HL-60/S4 (cell line): Measurements from ENCODE around the gene ARL15.
"Not testable (repeated sequence)": the region's sequence is repeated elsewhere in the genome, so short reads cannot be mapped to it uniquely, and the experiment has no call there.

ENCODE experiments used
- in situ Hi-C: fragments of 300-500 bp; cut with MboI; formaldehyde crosslinking; loops from 2 replicates; pipeline ENCODE4 v1.14.3; 2022; ENCODE audit warnings: low sequenced_read_pairs

ARL15 gene

DNA sequence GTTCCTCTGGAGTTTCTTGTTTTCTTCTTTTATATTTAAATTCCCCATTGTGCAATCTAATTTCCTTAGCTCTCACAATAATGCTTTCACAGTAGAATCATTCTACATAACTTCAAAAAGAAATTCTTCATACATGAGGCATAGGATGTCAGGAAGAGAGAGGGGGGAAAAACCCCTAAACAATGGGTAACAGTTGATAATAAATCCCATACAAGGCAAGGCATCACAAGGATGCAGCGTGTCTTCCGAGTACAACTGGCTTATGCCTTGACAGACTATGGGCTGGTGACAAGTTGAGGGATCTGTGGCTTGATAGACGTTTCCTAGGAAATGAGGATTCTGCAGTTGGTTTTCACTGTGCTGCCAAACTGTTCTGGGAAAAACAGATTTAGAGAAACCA, 247.4 kb downstream of the ARL15 start:
- in situ Hi-C loops: no loop called here

GRCh38 chr5:54060919-54061318, 249.5 kb downstream of the ARL15 start:
- in situ Hi-C loops: not testable (repeated sequence)

DNA sequence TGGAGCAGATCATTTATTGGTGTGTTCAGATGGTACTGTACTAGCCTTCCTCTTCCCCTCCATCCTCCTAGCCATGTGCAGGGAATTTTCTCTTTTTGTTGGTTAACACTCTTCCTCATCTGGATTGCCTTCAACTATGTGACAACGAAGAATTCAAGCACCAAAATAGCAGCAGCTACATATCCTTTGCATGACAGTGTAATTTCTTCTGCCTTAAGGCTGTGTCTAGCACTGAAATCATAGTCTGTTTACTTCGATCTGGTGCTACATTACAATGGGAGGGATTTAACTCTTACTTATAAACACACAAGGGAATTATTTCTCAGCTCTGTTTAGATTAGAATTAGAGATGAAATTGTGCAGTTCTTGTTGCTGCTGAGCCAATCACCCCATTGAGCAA, 260.4 kb downstream of the ARL15 start:
- in situ Hi-C loops: no loop called here

- in situ Hi-C loops: no loop called here
Observed at GRCh38 chr5:54049144-54049543, 261.2 kb downstream of the ARL15 start.

GRCh38 chr5:54045077-54045792, 265.1 kb downstream of the ARL15 start:
- in situ Hi-C loops: no loop called here

GRCh38 chr5:54044276-54044675, 266.1 kb downstream of the ARL15 start:
- in situ Hi-C loops: not testable (repeated sequence)

GRCh38 chr5:54040804-54041203, 269.6 kb downstream of the ARL15 start:
- in situ Hi-C loops: no loop called here

GRCh38 chr5:54040018-54040417, 270.4 kb downstream of the ARL15 start:
- in situ Hi-C loops: no loop called here

GRCh38 chr5:54037205-54037604, 273.2 kb downstream of the ARL15 start:
- in situ Hi-C loops: no loop called here

GRCh38 chr5:54030981-54031380, 279.4 kb downstream of the ARL15 start:
- in situ Hi-C loops: no loop called here

DNA sequence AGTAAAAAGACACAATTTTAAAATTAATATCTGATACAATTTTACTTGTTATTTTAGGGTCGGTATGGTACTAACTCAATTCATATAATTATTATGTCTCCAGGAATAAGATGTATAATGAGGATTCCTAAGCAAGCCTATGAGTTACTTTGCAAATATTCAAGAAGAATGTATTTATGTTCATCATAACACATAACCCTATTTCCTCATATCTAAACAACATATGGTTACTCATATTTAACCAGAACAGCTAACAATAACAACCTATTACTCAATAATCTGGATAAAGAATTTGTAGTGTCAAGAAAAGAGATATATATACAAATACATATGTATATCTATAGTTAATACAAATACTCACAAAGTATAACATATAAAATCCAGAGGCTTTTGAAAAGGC, 285.9 kb downstream of the ARL15 start:
- in situ Hi-C loops: no loop called here

GRCh38 chr5:54022223-54022622, 288.1 kb downstream of the ARL15 start:
- in situ Hi-C loops: no loop called here

DNA sequence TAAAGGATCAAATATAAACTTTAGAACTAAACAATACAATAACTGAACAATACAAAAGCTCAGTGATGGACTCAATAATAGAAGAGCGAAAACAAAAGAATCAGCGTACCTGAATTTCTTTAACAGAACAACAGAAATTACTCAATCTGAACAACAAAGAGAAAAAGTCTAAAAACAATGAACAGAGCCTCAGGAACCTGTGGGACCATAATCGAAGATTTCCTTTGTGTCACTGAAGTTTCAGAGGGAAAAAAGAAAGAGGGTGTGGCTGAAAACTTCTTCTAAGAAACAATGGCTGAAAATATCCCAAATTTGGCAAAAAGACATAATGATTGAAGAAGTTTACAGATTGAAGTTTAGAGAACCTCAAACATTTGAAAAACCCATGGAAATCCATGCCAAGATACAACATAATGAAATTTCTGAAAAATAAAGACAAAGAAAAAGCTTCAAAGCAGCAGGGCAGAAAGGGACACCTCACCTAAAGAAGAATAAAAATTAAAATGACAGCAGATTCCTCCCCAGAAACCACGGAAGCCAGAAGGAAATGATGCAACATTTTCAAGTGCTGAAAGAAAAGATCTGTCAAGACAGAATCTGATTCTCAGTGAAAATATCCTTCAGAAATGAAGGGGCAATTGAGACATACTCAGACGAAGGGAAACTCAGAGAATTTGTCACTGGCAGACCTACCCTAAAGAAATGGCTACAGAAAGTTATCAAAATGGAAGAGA, 288.8 kb downstream of the ARL15 start:
- in situ Hi-C loops: no loop called here

DNA sequence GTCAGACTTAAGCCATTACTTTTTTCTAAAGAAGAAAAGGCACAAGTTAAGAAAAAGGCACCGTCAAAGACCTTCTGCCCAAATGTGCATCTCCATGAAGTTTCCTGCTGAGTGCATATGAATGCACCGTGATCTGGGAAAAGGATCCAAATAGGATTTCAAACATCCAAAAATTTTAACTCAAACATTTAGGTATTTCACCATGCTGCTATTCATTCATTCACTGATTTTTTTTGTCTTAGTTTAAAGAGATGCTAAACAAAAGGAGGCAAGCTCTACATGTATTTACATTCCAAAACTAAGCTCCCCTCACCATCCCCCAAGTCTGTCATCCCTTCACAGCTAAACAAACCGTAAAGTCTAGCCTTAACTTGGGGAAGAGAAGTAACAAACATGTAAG, 291.9 kb downstream of the ARL15 start:
- in situ Hi-C loops: no loop called here

DNA sequence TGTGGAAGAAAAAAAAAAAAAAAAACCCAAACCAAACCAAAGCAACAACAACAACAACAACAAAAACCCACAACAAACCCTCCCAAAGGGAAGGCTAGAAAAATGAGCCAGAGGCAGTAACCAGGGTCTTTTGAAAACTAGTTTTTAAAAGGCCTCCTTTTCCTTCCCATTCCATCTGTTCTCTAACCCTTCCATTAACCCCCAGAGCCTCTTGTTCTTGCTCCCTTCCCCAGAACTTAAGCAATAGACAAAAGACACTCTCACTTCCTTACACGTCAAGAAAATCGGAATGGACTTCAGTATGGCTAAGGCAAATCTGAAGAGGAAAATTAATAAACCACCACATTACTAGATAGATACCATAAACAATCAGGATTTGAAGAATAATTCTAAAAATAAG, 292.8 kb downstream of the ARL15 start:
- in situ Hi-C loops: no loop called here

DNA sequence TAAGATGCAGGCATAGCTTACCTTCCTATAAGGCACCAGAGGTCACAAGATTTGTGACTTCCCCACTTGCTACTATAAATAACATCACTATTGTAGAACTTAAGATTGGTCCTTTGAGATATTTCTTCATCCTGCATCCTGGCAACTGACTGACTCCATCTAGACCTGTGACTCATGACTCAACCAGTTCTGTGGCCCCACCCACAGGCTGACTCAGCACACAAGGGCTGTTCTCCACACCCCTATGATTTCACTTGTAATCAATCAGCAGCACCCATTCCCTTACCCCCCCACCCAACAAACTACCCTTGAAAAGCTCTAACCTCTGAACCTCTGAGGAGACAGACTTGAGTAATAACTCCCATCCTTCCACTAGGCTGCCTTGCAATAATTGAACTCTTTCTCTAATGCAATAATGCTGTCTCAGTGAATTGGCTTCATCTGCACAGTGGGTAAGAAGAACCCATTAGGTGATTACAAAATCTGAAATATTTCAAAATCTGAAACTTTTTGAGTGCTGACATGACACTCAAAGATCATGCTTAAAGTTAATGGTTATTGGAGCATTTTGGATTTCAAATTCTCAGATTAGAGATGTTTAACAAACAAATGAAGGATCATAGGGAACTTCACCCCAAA, 296.7 kb downstream of the ARL15 start:
- in situ Hi-C loops: no loop called here

DNA sequence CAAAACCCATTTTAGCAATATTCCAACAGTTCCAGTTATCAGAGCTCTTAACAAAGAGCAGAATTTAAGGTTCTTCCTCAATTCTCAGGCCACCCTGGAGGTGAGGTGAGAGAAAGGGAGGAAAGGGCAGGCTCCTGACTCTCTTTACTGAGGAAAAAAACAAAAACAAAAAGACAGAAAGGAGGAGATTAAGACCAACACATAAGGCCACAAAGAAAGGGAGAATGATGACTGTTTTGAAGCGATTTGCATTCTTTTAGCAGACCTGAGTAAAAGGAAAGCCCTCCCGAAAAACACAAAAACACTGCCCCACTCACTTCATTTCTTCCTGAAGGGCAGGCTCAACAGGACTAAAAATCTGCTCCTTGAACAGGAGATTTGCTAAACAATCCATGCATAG, 300.5 kb downstream of the ARL15 start:
- in situ Hi-C loops: no loop called here

- in situ Hi-C loops: no loop called here
Observed at GRCh38 chr5:54009357-54009756, 301.0 kb downstream of the ARL15 start.

- in situ Hi-C loops: no loop called here
Observed at GRCh38 chr5:54007827-54008777, 302.3 kb downstream of the ARL15 start.

DNA sequence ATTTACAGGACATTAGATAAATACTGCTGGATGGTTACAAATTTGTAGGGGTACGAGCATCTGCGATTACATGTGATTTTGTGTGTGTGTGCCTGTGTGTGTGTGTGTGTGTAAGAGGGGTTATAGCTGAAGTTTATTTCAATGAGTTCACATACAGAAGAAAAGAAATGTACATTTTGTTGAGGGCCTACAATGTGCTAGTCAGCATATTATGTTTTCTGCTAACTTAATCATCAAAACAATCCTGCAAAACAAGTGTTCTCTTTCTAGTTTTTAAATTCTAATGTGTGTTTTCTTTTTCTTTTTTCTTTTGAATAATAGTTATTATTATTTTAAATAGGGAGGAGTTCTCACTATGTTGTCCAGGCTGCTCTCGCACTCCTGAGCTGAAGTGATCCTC, 305.7 kb downstream of the ARL15 start:
- in situ Hi-C loops: no loop called here

GRCh38 chr5:54002779-54003178, 307.6 kb downstream of the ARL15 start:
- in situ Hi-C loops: no loop called here
